CD4-positive, alpha-beta T cell treated with Interleukin-4 for 4 hours (primary cell): Measurements from ENCODE around the gene XPO6.

ENCODE experiments used
- DNase-seq: peaks from one replicate; pipeline ENCODE4 v3.0.0-alpha.2; 2020

XPO6 gene

GRCh38 chr16:28106467-28107215 lies 105.1 kb downstream of the XPO6 start:
- DNase-seq = no peak

- DNase-seq = no peak
These were observed 105.8 kb downstream of the XPO6 start for GRCh38 chr16:28105954-28106353.

GRCh38 chr16:28105297-28105696 lies 106.5 kb downstream of the XPO6 start:
- no peak for DNase-seq

- no peak for DNase-seq
These were observed 107.4 kb downstream of the XPO6 start for GRCh38 chr16:28104404-28104803.

- no peak for DNase-seq
These were observed 108.1 kb downstream of the XPO6 start for GRCh38 chr16:28103516-28104170.

GRCh38 chr16:28101533-28101890 lies 110.3 kb downstream of the XPO6 start:
- DNase-seq = no peak

GRCh38 chr16:28100810-28101532 lies 110.8 kb downstream of the XPO6 start:
- no peak for DNase-seq

- no peak for DNase-seq
These were observed 112.5 kb downstream of the XPO6 start for GRCh38 chr16:28098959-28099945.

- DNase-seq = no peak
These were observed 113.4 kb downstream of the XPO6 start for GRCh38 chr16:28098171-28098958.

- no peak for DNase-seq
These were observed 114.5 kb downstream of the XPO6 start for GRCh38 chr16:28096983-28097899.

GRCh38 chr16:28093385-28093725 lies 118.4 kb downstream of the XPO6 start:
- DNase-seq = no peak

GRCh38 chr16:28092721-28093384 lies 118.9 kb downstream of the XPO6 start:
- DNase-seq = no peak

- no peak for DNase-seq
These were observed 120.1 kb downstream of the XPO6 start for GRCh38 chr16:28091656-28092055.

GRCh38 chr16:28090646-28091377 lies 121.0 kb downstream of the XPO6 start:
- DNase-seq = no peak

- no peak for DNase-seq
These were observed 121.8 kb downstream of the XPO6 start for GRCh38 chr16:28089992-28090365.

- no peak for DNase-seq
These were observed 122.4 kb downstream of the XPO6 start for GRCh38 chr16:28089205-28089991.

- no peak for DNase-seq
These were observed 124.0 kb downstream of the XPO6 start for GRCh38 chr16:28087675-28088300.

GRCh38 chr16:28087140-28087660 lies 124.6 kb downstream of the XPO6 start:
- no peak for DNase-seq
